NCI-H510A treated with DMSO at 0.1 percent for 48 hours (cell line): ENCODE measurements around the gene MAPK9.
"Not testable (repeated sequence)": the region's sequence is repeated elsewhere in the genome, so short reads cannot be mapped to it uniquely, and the experiment has no call there.

Source experiments
- DNase-seq: peaks from one replicate; lab custom pipeline; 2025; lab: John Stamatoyannopoulos, UW

The MAPK9 gene

DNA sequence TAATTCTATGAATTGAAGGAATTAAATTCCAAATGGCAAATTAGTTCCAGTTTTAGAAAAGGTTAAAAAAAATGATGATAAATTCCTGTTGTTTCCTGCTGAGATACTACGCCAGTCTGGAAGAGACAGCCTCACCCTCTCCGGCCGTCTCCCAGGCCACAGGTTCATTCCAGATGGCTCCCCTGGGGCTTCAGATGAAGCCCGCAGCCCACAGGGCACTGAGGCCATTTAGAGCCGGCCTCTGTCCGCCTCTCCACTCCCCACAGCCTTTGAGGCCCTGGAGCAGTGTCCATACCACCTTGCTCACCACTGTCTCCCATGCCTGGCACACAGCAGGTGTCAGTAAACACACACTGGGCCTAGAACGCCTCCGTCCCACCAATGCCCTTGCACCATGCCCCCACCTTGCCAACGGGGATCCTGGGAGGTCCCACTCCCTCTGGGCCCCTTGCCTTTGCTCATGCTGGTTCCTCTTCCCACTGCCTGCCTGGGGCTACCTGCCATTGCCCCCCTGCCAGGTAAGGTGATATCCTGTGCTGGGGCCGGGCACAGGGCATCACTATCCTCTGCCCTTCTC, 35.2 kb upstream of the MAPK9 start:
- DNase-seq: no peak

DNA sequence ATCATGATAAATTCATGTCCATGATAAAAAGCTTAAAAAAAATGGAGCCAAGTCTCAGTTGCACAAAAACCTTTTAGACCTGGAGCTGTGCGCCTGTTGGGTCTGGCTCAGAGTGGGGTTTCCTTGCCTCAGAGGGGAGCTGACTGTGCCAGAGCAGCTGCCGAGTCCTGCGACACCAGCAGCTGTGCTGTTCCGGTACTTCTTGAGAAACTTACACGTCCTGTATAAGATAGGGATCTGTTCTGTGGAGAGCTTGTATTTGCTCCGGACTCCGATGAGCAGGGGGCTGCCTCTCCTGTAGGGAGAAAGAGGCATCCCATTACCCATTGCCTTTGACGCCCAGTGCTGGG, 32.7 kb upstream of the MAPK9 start:
- DNase-seq: no peak

DNA sequence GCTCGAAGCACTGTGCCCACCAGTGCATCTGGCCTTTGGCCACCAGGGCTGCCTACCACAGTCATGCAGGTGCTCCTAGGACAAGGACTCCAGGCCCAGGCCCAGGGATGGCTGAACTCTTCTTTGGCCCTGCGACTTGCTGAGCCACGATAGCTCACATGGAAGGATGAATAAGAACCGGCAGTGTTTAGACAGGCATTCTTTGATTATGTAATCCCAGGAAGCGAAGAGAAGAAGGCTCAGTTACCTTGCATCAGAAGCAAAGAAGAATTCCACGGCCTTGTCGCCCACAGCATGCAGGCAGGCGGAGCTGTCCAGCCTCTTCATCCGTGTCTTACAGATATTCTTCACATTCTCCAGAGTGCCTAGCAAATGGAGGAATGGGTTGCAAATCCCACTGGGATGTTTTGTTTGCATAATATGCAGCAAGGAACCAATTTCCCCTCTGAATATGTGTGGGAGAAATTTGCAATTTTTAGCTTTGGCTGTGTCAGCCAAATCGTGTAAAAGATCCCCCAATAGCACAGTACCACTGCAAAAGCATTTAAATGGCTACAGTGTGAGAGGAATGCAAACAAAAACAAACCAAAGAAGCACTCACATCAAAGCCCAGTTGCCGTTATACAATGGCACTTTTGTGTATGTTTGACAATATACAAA, 32.2 kb upstream of the MAPK9 start:
- DNase-seq: no peak

DNA sequence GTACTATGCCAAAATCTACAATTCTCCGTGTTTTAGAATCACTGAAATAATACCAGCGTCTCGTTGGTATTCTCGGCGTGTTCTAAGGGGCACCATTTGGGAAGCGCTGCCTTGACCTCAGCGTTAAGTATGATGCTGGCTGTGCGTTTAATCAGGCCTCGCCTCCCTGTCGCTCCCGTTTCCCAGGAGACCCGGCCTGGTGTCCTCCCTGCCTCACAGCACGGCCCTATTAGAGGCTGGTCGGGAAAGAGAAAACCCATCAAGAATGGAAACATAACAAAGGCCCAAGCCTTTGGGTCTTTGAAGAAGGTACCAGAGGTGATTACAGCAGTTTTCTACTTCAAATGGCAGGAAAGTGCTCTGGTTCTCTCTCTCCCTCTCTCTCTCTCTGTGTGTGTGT, 31.3 kb upstream of the MAPK9 start:
- DNase-seq: no peak

DNA sequence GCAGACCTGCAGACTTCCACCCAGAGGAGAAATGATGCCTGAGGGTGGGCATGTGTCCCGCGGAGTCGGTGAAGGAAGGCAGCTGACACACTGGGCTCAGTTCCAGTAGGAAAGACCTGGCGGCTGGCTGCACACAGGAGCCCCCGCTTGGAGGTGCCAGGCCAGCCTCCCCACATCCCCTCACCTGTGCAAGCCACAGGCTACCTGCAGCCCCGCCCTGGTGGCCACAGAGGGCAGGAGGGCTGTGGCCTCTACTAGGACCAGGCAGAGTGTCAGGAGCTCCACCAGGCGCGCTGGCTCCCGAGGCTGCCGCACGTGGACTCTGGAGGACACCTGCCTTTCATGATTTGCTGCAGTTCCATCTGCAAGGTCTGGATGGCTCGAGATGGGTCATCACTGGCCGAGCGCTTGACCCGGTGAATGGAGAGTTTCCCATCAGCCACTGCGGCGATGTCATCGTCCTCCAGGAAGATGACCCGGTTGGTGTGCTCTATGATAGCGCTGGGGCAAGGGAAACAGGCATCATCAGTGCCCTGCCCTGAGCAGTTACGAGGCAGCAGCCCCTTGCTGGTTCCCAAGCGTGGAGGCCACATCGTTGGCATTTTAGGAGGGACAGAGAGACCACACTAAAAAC, 26.7 kb upstream of the MAPK9 start:
- DNase-seq: no peak

DNA sequence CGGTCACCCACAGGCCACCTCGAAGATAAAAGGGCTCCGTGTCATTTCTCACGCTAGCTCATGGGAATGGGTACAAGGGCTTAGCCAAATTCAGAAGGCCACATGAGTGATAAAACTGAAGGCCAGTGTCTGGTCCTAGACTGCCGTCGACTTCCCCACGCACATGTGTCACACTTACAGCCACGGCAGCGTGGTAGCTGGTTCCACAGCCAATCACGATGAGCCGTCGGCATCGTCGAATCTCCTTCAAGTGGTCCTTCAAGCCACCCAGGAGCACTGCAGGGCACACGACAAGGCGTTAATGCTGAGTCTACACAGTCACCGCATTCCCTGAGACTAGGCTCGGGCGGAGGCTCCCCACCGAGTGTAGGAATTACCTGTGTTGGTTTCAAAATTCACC, 24.7 kb upstream of the MAPK9 start:
- DNase-seq: no peak

DNA sequence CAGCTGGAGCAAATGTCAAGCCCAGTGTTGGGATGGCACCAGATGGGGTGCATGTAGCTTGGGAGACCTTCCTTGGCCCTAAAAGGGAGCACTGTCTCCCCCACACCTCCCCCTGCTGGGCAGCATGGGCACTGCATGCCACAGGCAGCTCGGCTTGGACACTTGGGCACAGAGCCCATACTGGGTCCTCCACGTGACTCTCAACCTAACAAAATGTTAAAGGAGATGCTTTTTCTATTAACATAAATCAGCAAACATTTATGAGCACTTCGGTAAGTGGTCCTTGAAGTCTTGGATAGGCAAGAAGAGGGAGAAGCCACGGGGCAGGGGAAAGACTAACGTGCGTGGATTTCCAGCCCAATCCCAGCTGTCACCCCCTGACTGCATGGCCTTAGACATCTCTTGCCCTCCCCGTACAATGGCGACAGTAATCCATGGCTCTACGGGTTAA, 23.9 kb upstream of the MAPK9 start:
- DNase-seq: no peak

DNA sequence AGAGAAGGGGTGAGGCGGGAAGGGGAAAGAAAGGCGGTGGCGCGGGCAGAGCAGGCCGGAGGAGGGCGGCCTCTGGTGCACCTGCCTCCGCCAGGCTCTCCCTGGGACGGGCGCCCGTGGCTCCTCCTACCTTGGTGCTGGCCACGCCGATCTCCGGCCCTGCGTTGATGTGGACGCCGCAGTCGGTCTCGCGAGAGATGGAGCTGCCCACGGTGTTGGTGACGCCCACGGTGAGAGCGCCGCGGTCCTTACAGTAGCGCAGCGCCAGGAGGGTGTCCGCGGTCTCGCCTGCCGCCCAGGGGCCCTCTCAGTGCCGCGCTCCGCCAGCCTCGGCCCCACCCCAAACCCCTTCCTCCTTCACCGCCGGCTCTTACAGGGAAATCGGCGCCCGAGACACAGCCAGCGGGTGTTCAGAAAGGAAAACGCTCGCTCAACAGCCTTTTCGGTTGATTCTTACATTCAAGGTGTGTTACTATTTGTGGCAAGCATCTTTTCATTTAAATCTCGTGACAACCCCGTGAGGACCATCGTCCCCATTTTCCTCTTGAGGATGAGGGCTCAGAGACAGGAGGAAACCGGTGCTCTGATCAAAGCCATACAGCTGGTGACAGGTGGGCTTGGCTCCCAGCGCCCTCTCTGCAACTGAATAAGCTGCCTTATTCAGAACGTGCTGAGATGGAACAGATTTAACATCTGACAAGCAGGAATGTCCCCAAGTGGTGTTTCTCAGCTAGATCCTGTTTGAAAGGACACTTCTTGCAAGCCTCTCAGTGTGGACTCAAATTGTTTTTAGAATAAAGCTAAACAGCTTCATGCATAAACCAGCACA, 22.0 kb upstream of the MAPK9 start:
- DNase-seq: peak; percentile 29

DNA sequence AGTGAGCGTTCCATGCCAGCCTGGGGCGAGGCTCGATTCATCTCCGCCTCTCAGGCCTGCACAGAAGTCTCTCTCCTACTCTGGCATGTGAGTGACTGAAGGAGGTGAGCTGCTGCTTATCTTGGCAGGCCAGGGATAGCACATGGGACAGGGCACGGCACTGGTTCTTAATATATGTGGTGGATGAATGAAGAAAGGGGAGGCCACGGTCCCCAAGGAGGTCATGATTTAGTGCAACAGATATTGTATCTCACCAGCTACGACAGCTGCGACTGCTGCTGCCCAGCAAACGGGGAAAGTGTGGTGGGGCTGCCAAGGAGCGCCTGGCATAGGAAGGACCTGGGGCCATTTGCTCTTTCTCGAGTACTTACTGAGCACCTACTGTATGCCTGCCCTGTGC, 19.3 kb upstream of the MAPK9 start:
- DNase-seq: no peak

DNA sequence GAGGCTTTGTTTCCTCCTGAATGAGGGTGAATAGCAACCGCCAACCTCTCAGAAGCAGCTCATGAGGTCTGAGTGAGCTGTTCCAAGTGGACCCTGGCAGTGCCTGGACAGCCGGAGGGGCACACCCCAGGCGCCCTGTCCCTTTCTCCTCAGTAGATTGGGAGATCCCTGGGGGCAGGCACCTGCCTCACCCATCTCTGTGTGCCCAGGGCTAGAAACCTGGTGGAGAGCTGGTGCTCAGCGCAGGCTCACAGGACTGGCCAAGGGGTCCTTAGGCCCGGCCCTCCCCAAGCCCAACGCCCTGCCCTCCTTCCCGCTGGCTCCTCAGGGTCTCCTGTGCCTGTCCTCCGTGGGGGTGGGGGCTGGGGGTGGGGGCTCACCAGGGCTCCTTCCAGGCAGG, 14.9 kb upstream of the MAPK9 start:
- DNase-seq: no peak

DNA sequence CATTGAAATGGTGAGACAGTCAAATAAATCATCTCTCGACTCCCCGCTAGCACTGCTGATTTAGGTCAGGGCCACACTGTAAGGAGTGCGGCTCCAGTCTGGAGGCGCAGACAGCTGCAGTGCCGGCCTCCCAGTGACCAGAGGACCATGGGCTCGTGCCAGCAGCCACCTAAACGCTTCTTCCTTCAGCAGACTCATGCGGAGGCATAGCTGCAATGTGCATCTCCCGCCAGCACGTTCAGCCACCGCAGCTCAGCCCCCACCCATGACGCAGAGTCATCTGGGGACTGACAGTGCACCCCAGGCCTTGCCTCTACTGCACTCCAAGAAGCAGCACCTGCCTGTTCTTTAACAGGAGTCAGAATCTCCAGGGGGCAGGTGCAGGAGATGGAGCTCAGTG, 13.6 kb upstream of the MAPK9 start:
- no peak for DNase-seq

DNA sequence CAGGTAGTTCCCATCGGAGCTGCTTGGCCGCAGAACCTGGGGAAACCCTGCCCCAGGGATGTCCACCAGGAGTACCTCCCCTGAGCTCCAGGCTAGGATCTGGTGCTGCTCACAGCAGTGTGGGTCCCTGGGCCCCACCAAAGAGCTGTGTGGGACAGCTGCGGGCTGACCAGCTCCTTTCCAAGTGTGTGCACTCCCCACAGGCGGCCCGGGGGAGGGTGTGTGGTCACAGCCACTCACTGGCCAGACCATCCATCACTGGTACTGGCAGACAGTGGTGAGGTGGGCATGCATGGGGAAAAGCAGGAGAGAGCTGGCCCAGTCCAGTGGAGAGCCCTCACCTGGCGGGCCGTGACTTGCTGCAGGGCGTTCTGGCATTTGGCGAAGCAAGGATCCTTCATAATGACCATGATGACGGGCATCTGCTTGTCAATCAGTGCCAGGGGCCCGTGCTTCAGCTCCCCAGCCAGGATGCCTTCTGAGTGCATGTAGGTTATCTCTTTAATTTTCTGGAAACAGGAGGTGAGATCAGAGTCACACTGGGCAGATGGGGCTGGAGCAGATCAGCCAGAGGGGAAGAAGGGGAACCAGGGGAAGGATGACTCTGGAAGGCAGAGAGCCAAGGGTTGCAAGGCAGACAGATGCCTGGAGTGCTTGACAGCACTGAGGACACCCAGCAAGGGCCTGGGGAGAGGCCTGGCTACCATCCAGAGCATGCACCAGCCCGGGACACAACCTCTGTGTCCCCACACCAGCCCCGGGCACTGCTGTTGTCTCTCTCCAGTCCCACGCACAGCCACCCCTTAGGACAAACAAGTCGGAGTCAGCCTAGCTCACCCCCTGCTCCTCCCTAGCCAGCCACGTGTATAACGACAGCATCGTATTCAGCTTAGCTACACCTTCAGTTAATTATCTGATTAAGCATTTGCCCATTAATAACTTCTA, 12.8 kb upstream of the MAPK9 start:
- no peak for DNase-seq

DNA sequence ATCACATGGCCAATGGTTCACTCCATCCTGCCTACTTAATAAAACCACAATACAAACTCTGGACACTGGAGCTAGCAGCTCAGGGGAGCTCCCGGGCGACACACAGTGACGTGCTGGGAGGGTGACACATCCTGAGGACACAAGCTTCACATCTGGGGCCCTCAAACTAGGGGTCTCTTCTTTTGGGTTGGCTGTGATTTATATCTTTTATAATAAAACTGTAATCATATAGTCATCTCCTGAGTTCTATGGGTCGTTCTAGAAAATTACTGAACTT, 12.1 kb upstream of the MAPK9 start:
- DNase-seq: no peak

DNA sequence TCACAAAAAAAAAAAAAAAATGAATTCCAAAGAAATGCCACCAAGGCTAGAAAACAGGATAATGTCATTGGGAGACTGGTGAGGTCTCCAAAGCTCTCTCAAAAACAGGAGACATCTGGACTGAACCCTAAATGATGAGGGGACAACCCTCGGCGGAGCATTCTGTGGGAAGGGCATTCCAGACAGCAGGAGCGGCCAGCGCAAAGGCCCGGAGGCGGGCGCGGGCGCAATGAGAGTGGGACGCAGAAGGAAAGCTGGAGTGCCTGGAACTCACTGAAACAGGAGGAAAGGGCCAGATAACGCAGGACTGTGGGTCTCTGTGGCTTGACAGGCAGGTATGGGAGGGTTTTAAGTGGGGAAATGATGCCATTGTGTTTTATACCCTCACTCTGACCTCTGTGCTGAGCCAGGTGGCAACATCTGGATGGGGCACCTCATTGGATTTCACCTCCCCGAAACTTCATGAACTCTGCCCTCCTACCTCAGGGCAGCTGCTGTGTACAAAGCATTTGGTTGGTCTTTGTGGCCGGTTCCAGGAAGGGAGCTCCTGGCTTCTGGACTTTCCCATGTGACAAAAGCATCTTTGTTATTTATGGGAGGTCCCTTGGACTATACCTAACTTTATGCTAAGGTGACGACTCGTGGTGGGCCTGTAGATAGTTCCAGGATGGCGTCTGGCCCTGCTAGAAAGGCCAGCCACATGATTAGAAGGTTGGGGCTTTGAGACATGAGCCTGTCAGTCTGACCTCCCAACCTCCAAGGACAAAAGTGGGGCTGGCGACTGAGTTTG, 11.5 kb upstream of the MAPK9 start:
- no peak for DNase-seq

DNA sequence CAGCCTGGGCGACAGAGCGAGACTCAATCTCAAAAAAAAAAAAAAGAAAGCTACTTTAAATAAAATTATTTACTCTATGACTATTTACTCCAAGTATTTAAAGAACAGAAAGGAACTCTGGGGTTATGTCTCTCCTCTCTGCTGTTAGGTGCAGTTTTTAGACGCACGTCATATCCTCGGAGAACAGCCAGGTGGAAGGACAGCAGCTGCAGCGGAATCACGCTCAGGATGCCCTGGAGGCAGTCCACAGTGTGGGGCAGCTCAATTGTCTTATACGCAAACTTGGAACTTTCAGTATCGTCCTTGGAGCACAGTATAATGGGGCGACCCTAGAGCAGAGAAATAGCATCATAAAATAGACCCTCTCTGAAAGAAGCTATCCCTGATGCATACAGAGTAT, 10.4 kb upstream of the MAPK9 start:
- DNase-seq: no peak

DNA sequence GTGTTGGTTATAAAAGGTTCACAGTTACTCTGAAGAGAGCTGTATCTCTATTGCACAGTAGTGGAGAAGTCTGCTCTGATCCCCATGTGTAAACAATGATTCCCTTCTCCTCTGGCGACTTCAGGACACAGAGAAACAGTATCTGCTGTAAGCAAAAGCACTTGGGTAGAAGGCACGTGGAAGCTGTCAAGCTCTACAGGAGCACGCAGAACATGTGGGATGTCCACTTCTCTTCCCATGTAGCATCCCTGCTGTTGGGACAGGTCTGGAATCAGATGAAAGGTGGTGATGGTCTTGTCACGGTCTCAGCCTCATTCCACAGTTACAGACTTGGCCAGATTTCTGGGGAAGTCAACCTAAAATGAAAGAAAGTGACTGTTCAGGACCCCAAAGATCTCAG, 9.4 kb upstream of the MAPK9 start:
- no peak for DNase-seq

DNA sequence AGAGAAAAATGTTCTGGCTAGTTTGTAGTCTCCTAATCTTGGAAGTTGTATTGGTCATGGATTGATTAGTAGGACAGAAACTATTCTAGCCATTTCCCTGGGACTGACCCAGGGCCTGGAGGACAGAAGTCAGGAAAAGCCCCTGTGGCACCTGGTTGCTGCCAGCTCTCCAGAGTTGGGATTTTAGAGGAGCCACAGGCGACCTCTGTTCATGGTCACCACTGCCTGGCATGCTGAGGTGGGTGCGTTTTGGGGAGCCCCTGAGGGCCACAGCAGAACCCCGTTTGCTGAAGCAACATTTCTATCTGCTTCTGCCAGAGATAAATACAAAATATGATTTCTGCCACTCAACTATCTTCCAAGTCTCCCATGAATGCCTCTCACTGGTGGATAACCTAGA, 7.6 kb upstream of the MAPK9 start:
- DNase-seq: no peak

DNA sequence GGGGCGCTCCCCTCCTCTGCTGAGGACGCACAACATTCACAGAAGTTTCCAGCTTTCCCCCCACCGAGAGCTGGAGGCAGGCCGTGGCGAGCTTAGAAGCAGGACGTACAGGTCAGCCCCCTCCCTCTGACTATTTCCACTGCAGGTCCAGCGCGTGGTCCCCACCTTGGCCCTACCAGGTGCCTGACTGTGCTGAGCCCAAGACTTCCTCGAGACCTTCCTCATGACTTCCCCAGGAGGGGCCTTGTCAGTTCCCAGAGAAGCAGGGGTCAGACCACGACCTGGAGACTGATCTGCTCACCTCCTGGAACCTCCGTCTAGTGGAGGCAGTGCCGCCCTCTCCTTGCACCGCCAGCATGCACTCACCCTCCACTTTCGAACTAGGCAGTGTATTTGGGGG, 7.1 kb upstream of the MAPK9 start:
- DNase-seq: not testable (repeated sequence)

DNA sequence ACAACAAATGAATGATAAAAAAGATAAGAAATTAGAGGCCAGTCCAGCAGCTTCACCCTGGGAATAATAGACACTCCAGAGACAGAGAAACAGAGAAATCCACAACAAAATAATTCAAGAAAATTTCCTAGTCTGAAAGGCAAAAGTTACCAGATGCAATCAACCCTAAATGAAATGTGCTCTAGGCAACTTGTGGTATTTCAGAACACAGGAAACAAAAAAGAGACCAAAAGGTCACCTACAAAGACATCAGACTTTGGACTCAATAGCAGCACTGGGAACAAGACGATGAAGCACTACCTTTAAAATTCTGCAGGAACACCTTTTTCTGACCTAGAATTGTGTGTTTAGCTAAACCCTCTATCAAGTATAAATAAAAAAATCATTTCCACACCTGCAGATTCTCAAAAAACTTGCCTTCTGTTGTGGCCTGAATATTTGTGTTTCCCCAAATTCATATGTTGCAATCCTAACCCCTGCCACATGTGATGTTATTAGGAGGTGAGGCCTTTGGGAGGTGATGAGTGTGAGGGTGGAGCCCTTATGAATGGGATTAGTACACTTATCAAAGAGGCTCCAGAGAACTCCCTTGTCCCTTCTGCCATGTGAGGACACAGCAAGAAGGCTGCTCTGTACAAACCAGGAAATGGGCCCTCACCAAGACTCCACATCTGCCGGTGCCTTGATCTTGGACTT, 5.9 kb upstream of the MAPK9 start:
- DNase-seq: no peak

DNA sequence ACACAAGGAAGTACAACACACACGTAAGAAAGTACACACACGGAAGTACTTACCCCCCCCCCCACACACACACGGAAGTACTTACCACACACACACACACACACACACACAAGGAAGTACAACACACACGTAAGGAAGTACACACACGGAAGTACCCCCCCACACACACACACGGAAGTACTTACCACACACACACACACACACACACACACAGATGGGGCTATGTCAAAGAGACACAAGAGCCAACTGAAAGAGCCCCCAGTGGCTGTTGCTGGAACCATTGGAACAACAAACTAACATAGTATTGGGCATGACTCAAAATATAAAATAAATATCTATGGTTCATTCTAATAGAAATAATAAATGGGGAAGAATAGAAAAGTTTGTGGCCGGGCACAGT, 4.9 kb upstream of the MAPK9 start:
- DNase-seq: no peak
